PFSK-1 (cell line): ENCODE measurements around the gene MAP6D1.

ENCODE experiments used
- POLR2AphosphoS5 ChIP-seq: IDR thresholded peaks from 2 replicates; pipeline ENCODE4 v1.6.1; 2012; ENCODE audit warnings: low read depth, mild to moderate bottlenecking, control low read depth, low read length, moderate library complexity
- SIN3A ChIP-seq: IDR thresholded peaks from 2 replicates; pipeline ENCODE4 v1.6.1; 2012; ENCODE audit warnings: mild to moderate bottlenecking, low read length, moderate library complexity, borderline replicate concordance; ENCODE audit not compliant: insufficient read depth
- TAF1 ChIP-seq: IDR thresholded peaks from 2 replicates; pipeline ENCODE4 v1.6.1; 2012; ENCODE audit warnings: low read length, control low read depth, borderline replicate concordance; ENCODE audit not compliant: insufficient read depth

- no peak for TF ChIP-seq POLR2AphosphoS5
- TF ChIP-seq SIN3A: no peak
- no peak for TF ChIP-seq TAF1
These were observed 43.4 kb upstream of the MAP6D1 start for GRCh38 chr3:183868796-183869195.
